OCI-LY1 (cell line): Measurements from ENCODE around the gene FILIP1L.

Source experiments
- H2AFZ ChIP-seq: fragments of 200-600 bp; sonication (generic), shearing (Covaris generic); 2 replicates; pipeline ENCODE4 v1.6.0; 2014; ENCODE audit warnings: antibody characterized with exemption, mild to moderate bottlenecking, low read length
- H3F3A ChIP-seq: fragments of 200-600 bp; sonication (generic), shearing (Covaris generic); 2 replicates; pipeline ENCODE4 v1.6.0; 2014; ENCODE audit warnings: mild to moderate bottlenecking, antibody characterized with exemption, low read length, moderate library complexity; ENCODE audit not compliant: insufficient read depth
- H3K27ac ChIP-seq: fragments of 200-600 bp; sonication (generic); 2 replicates; pipeline ENCODE4 v1.5.1; 2014; ENCODE audit warnings: low read length, mixed run types, mild to moderate bottlenecking, low read depth; ENCODE audit not compliant: poor library complexity, severe bottlenecking
- H3K27me3 ChIP-seq: fragments of 200-600 bp; sonication (generic); 2 replicates; pipeline ENCODE4 v1.6.0; 2014; ENCODE audit warnings: antibody characterized with exemption, mild to moderate bottlenecking, low read length, moderate library complexity; ENCODE audit not compliant: insufficient read depth
- H3K36me3 ChIP-seq: fragments of 200-600 bp; sonication (generic); 2 replicates; pipeline ENCODE4 v1.6.1; 2014; ENCODE audit warnings: mild to moderate bottlenecking, antibody characterized with exemption, low read length, moderate library complexity, mixed read lengths; ENCODE audit not compliant: insufficient read depth
- H3K4me1 ChIP-seq: fragments of 200-600 bp; sonication (generic); 2 replicates; pipeline ENCODE4 v1.5.1; 2014; ENCODE audit warnings: mild to moderate bottlenecking, low read length, moderate library complexity; ENCODE audit not compliant: insufficient read depth, severe bottlenecking
- H3K4me2 ChIP-seq: fragments of 200-600 bp; sonication (generic), shearing (Covaris generic); 2 replicates; pipeline ENCODE4 v1.6.1; 2014; ENCODE audit warnings: low read length
- H3K4me3 ChIP-seq: fragments of 200-600 bp; sonication (generic); 2 replicates; pipeline ENCODE4 v1.5.1; 2014; ENCODE audit warnings: low read length, low read depth, mild to moderate bottlenecking, mixed read lengths; ENCODE audit not compliant: poor library complexity, severe bottlenecking
- H3K79me2 ChIP-seq: fragments of 200-600 bp; shearing (Covaris generic); 2 replicates; pipeline ENCODE4 v1.6.1; 2016; ENCODE audit warnings: mixed run types, low read length, mixed read lengths; ENCODE audit not compliant: insufficient read depth
- H3K9ac ChIP-seq: fragments of 200-600 bp; sonication (generic), shearing (Covaris generic); 2 replicates; pipeline ENCODE4 v1.6.1; 2014; ENCODE audit warnings: mild to moderate bottlenecking, low read length, mixed read lengths
- H3K9me2 ChIP-seq: fragments of 200-600 bp; sonication (generic), shearing (Covaris generic); 2 replicates; pipeline ENCODE4 v1.6.1; 2014; ENCODE audit warnings: low read depth, mild to moderate bottlenecking, low read length, mixed read lengths
- H3K9me3 ChIP-seq: fragments of 200-600 bp; shearing (Covaris generic); 2 replicates; pipeline ENCODE4 v1.6.1; 2014; ENCODE audit warnings: low read length, mixed read lengths
- H4K20me1 ChIP-seq: fragments of 200-600 bp; sonication (generic), shearing (Covaris generic); 2 replicates; pipeline ENCODE4 v1.6.0; 2016; ENCODE audit warnings: mild to moderate bottlenecking, low read length; ENCODE audit not compliant: insufficient read depth
- EZH2 ChIP-seq: fragments of 200-600 bp; sonication (generic), shearing (Covaris generic); IDR thresholded peaks from 2 replicates; pipeline ENCODE4 v1.8.0; 2017; ENCODE audit warnings: borderline replicate concordance, mixed run types, mild to moderate bottlenecking, antibody characterized with exemption, low read length, moderate library complexity, mixed read lengths
- TF ChIP-seq, protein P1 (sequence below): fragments of 200-600 bp; sonication (generic), shearing (Covaris generic); IDR thresholded peaks from 2 replicates; pipeline ENCODE4 v1.5.1; 2017; ENCODE audit warnings: mild to moderate bottlenecking, antibody characterized with exemption, low read length, moderate library complexity, mixed read lengths

The FILIP1L gene

DNA sequence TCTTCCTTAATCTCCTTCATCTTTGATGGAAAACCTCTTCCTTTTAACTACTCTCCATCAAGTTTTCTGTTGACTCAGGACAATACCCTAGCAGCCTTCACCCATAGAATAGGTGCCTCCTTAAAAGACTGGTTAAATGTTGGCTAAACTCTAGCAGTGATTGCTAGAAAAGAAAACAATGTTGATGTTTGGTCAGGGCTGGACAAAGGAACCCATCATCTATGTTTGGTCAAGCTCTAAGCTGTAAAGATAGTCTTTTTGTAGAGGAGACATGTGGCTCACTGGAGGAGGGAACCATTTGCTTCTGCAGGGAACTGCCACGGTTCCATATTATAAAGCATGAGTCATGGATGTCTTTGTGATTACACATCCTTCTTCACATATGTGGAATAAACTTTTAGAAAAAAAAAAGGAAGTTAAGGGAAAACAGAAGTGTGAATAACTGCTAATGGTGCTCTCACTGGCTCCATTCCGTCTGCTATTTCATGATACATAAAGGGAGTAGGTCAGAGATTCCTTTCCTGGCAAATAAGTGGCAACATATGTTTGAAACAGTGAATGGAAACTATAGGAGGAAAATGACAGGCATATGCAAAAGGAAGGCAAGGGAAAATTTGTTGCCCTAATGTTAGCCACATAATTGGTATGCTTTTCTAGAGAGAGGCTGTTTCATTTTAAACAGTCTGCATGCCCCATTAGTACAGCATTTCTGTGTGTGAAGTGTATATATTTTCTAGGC is 218.4 kb downstream of the FILIP1L start:
- Histone ChIP-seq H3K4me2 (no peak overlapping the region), H3K27ac (no peak overlapping the region), H3K36me3 (no peaks in the 10 kb centered on the region), H3K79me2 (no peaks in the 10 kb centered on the region; the same call in 1 of the 2 replicates), H3K9me3 (no peaks in the 10 kb centered on the region), H3K4me1 (peaks cover 8% of the 10 kb centered on the region), H3K27me3 (no peaks in the 10 kb centered on the region), H4K20me1 (no peaks in the 10 kb centered on the region), H3F3A (no peaks in the 10 kb centered on the region), H3K9me2 (no peaks in the 10 kb centered on the region), H3K4me3 (no peak overlapping the region), H3K9ac (no peak overlapping the region), H2AFZ (no peak overlapping the region)
- no peak for TF ChIP-seq EZH2
- TF ChIP-seq, protein P1, sequence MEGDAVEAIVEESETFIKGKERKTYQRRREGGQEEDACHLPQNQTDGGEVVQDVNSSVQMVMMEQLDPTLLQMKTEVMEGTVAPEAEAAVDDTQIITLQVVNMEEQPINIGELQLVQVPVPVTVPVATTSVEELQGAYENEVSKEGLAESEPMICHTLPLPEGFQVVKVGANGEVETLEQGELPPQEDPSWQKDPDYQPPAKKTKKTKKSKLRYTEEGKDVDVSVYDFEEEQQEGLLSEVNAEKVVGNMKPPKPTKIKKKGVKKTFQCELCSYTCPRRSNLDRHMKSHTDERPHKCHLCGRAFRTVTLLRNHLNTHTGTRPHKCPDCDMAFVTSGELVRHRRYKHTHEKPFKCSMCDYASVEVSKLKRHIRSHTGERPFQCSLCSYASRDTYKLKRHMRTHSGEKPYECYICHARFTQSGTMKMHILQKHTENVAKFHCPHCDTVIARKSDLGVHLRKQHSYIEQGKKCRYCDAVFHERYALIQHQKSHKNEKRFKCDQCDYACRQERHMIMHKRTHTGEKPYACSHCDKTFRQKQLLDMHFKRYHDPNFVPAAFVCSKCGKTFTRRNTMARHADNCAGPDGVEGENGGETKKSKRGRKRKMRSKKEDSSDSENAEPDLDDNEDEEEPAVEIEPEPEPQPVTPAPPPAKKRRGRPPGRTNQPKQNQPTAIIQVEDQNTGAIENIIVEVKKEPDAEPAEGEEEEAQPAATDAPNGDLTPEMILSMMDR, result no peak

DNA sequence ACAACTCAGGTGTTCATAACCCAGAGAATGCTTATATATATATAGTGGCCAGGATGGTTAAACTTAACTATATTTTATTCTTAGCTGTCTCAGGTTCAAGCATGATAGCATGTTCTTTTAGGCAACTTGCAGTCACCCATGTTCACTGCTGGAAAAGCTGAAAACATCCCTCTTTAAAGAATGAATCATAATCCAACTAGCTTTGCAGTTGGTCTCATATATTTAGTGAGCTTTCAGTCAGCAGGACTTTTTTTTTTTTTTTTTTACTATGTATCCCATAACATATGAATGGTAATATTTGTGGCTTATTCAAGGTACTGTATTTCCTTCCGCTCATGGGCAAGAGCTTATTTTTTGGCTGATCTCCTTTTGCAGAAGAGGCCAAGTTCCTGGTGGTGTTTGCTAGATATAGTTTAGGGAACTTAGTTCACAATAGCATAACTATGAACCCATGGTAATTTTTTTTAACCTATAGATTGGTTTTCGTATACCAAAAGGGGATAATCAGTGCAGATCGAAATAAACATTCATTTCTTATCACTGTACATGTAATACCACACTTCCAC is 219.1 kb downstream of the FILIP1L start:
- H3K79me2 ChIP-seq, result no peaks in the 10 kb centered on the region; the same call in 1 of the 2 replicates
- TF ChIP-seq, protein P1, result no peak
- no peak for TF ChIP-seq EZH2
- H3K36me3 ChIP-seq, result no peaks in the 10 kb centered on the region
- H3K4me2 ChIP-seq, result no peak overlapping the region
- no peak overlapping the region for H3K4me3 ChIP-seq
- H3F3A ChIP-seq, result no peaks in the 10 kb centered on the region
- H3K27me3 ChIP-seq, result no peaks in the 10 kb centered on the region
- no peaks in the 10 kb centered on the region for H3K9me2 ChIP-seq
- H3K27ac ChIP-seq, result no peak overlapping the region
- no peaks in the 10 kb centered on the region for H4K20me1 ChIP-seq
- H3K9ac ChIP-seq, result no peak overlapping the region
- peaks cover 8% of the 10 kb centered on the region for H3K4me1 ChIP-seq
- H2AFZ ChIP-seq, result no peak overlapping the region
- H3K9me3 ChIP-seq, result no peaks in the 10 kb centered on the region

DNA sequence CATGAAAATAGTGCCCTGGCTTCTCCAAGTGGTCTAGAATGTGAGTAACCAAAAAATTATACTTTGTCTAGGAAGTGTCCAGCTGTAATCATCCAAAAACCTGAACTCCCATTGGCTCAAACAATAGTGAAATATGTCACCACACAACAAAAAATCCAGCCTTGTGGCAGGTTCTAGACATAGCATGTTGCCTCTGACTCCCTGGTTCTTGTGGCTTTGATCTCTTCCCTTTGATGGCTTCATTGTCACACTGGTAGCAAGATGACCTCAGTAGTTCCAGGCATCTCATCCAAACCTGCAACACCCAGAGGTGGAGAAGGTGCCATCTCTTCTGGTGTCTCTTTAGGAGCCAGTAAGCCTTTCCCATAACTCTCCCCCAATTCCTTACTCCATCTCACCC is 222.0 kb downstream of the FILIP1L start:
- no peak overlapping the region for H3K4me2 ChIP-seq
- H3K9me3 ChIP-seq, result no peaks in the 10 kb centered on the region
- no peaks in the 10 kb centered on the region for H3K36me3 ChIP-seq
- no peaks in the 10 kb centered on the region for H4K20me1 ChIP-seq
- H3K79me2 ChIP-seq, result no peaks in the 10 kb centered on the region
- H3K27ac ChIP-seq, result no peak overlapping the region
- no peaks in the 10 kb centered on the region for H3K27me3 ChIP-seq
- no peak overlapping the region for H3K9ac ChIP-seq
- TF ChIP-seq, protein P1, result no peak
- no peak for TF ChIP-seq EZH2
- no peaks in the 10 kb centered on the region for H3F3A ChIP-seq
- H3K4me3 ChIP-seq, result no peak overlapping the region
- peaks cover 8% of the 10 kb centered on the region for H3K4me1 ChIP-seq
- H3K9me2 ChIP-seq, result no peaks in the 10 kb centered on the region
- H2AFZ ChIP-seq, result no peak overlapping the region
